SK-N-SH (cell line): Measurements from ENCODE around the gene TCF12.

ENCODE experiments used
- ELF1 ChIP-seq: IDR thresholded peaks from 2 replicates; pipeline ENCODE4 v1.4.0; 2012
- EP300 ChIP-seq, 2 experiments: IDR thresholded peaks; 2 replicates each; pipeline versions ENCODE4 v1.4.0 to v1.6.1; 2012; ENCODE audit warnings: borderline replicate concordance in 1 of 2, low read depth in 1 of 2, low read length in 1 of 2
- FOXM1 ChIP-seq: IDR thresholded peaks from 2 replicates; pipeline ENCODE4 v1.4.0; 2012; ENCODE audit warnings: low read depth, mild to moderate bottlenecking
- JUND ChIP-seq: IDR thresholded peaks from 2 replicates; pipeline ENCODE4 v1.4.0; 2012
- MXI1 ChIP-seq: IDR thresholded peaks from 2 replicates; pipeline ENCODE4 v1.6.1; 2012; ENCODE audit warnings: mild to moderate bottlenecking, low read depth, low read length, improper control_type of control experiment
- RAD21 ChIP-seq: IDR thresholded peaks from 2 replicates; pipeline ENCODE4 v1.6.1; 2012; ENCODE audit warnings: mild to moderate bottlenecking, low read length
- RFX5 ChIP-seq: IDR thresholded peaks from 2 replicates; pipeline ENCODE4 v1.6.1; 2012; ENCODE audit warnings: mild to moderate bottlenecking, improper control_type of control experiment, low read length
- RXRA ChIP-seq: IDR thresholded peaks from 2 replicates; pipeline ENCODE4 v1.4.0; 2012; ENCODE audit warnings: low read depth, mild to moderate bottlenecking, borderline replicate concordance
- SIN3A ChIP-seq: IDR thresholded peaks from 2 replicates; pipeline ENCODE4 v1.6.1; 2012; ENCODE audit warnings: low read depth, mild to moderate bottlenecking, low read length, moderate library complexity, borderline replicate concordance
- TF ChIP-seq, protein P1 (sequence below): fragments of 200-600 bp; sonication (generic); IDR thresholded peaks from 2 replicates; pipeline ENCODE4 v1.6.1; 2017; ENCODE audit warnings: antibody characterized with exemption, mild to moderate bottlenecking, moderate library complexity
- TF ChIP-seq, protein P2 (sequence below): IDR thresholded peaks from 2 replicates; pipeline ENCODE4 v1.4.0; 2012; ENCODE audit warnings: low read depth, borderline replicate concordance
- TF ChIP-seq, protein P3 (sequence below): fragments of 150-350 bp; IDR thresholded peaks from 2 replicates; pipeline ENCODE4 v1.6.1; 2017; ENCODE audit warnings: antibody characterized with exemption, low read length, low read depth, borderline replicate concordance

DNA sequence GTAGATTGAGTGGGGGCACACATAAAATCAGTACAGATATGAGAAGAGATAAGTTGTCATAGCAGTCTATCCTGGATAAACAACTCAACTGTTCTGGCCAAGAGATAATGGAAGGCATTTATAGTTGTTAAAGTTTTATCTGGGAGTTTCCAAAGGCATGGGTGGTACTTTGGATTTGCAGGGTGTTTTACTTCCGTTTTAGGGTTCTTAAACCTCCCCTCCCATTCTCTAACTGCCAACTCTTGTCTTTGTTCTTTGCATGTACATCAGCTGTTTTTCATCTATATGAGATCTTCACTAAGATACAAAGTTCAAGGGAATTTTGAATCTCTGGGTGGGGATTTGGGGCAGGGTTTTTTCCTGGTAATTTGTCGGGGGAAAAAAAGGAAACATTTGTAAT, 283.1 kb downstream of the TCF12 start:
- TF ChIP-seq, protein P1, sequence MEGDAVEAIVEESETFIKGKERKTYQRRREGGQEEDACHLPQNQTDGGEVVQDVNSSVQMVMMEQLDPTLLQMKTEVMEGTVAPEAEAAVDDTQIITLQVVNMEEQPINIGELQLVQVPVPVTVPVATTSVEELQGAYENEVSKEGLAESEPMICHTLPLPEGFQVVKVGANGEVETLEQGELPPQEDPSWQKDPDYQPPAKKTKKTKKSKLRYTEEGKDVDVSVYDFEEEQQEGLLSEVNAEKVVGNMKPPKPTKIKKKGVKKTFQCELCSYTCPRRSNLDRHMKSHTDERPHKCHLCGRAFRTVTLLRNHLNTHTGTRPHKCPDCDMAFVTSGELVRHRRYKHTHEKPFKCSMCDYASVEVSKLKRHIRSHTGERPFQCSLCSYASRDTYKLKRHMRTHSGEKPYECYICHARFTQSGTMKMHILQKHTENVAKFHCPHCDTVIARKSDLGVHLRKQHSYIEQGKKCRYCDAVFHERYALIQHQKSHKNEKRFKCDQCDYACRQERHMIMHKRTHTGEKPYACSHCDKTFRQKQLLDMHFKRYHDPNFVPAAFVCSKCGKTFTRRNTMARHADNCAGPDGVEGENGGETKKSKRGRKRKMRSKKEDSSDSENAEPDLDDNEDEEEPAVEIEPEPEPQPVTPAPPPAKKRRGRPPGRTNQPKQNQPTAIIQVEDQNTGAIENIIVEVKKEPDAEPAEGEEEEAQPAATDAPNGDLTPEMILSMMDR, result no peak
- TF ChIP-seq ELF1 (no peak), RFX5 (no peak), JUND (no peak), MXI1 (no peak), EP300 (IDR thresholded peaks at IDR 0.05; ENCODE audit: borderline replicate concordance in 1 of 2, low read depth in 1 of 2, low read length in 1 of 2) (no peak), RXRA (no peak), FOXM1 (no peak), RAD21 (no peak), SIN3A (no peak)
- TF ChIP-seq, protein P2, sequence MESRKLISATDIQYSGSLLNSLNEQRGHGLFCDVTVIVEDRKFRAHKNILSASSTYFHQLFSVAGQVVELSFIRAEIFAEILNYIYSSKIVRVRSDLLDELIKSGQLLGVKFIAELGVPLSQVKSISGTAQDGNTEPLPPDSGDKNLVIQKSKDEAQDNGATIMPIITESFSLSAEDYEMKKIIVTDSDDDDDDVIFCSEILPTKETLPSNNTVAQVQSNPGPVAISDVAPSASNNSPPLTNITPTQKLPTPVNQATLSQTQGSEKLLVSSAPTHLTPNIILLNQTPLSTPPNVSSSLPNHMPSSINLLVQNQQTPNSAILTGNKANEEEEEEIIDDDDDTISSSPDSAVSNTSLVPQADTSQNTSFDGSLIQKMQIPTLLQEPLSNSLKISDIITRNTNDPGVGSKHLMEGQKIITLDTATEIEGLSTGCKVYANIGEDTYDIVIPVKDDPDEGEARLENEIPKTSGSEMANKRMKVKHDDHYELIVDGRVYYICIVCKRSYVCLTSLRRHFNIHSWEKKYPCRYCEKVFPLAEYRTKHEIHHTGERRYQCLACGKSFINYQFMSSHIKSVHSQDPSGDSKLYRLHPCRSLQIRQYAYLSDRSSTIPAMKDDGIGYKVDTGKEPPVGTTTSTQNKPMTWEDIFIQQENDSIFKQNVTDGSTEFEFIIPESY, result no peak
- TF ChIP-seq, protein P3, sequence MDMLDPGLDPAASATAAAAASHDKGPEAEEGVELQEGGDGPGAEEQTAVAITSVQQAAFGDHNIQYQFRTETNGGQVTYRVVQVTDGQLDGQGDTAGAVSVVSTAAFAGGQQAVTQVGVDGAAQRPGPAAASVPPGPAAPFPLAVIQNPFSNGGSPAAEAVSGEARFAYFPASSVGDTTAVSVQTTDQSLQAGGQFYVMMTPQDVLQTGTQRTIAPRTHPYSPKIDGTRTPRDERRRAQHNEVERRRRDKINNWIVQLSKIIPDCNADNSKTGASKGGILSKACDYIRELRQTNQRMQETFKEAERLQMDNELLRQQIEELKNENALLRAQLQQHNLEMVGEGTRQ, result no peak
